Esophagus muscularis mucosa (tissue), 4 donors: ENCODE results near the gene PHACTR3. TPM values are rescaled to one million over a fixed set of nuclear protein-coding genes. Genes with fewer than 3 reads are reported as not detected.

Source experiments
- DNase-seq: peaks from one replicate; pipeline ENCODE4 v3.0.0-alpha.2; 2017; ENCODE audit errors: extremely low spot score
- H3K27ac ChIP-seq, 4 donors: fragments of 200-600 bp; sonication (generic); replicated peaks in 1 of 4; 1 replicate in 3 of 4; 2 replicates in 1 of 4; pipeline ENCODE4 v1.5.1; 2016 to 2019; ENCODE audit warnings: mild to moderate bottlenecking in 1 of 4
- H3K27me3 ChIP-seq, 4 donors: fragments of 200-600 bp; sonication (generic); one replicate each; pipeline versions ENCODE4 v1.5.1 to v1.6.0; 2016 to 2019
- H3K36me3 ChIP-seq, 4 donors: fragments of 200-600 bp; sonication (generic); one replicate each; pipeline ENCODE4 v1.5.1; 2016 to 2019
- H3K4me1 ChIP-seq, 4 donors: fragments of 200-600 bp; sonication (generic); one replicate each; pipeline ENCODE4 v1.5.1; 2016 to 2019
- H3K4me3 ChIP-seq, 4 donors: fragments of 200-600 bp; sonication (generic); 1 replicate in 2 of 4; 2 replicates in 2 of 4; pipeline ENCODE4 v1.5.1; 2016 to 2019; ENCODE audit warnings: mild to moderate bottlenecking in 4 of 4, moderate library complexity in 1 of 4
- H3K9me3 ChIP-seq, 4 donors: fragments of 200-600 bp; sonication (generic); 1 replicate in 3 of 4; 2 replicates in 1 of 4; pipeline ENCODE4 v1.5.1; 2016 to 2019
- EP300 ChIP-seq: sonication (generic); formaldehyde crosslinking; IDR thresholded peaks from one replicate; pipeline ENCODE4 v1.6.1; 2017; ENCODE audit warnings: antibody characterized with exemption
- POLR2A ChIP-seq: fragments of 450-650 bp; IDR thresholded peaks from one replicate; pipeline ENCODE4 v1.6.1; 2017; ENCODE audit warnings: antibody characterized with exemption, moderate library complexity, mild to moderate bottlenecking, low read depth
- POLR2AphosphoS5 ChIP-seq, 2 donors: sonication (generic); formaldehyde crosslinking; IDR thresholded peaks; one replicate each; pipeline ENCODE4 v1.6.1; 2017; ENCODE audit warnings: antibody characterized with exemption in 2 of 2
- WGBS: methylation state at CpG from one replicate; pipeline ENCODE4 v1.1.5; 2018; 5-methylcytosine and 5-hydroxymethylcytosine counted together
- intact Hi-C: fragments of 100-400 bp; cut with DNase I; formaldehyde crosslinking; loops from one replicate; pipeline ENCODE4 v1.15.1; 2023
- total RNA-seq, 4 donors: library from RNA; depleted of rRNA; stranded (reverse); fragments of >200 nt; gene quantifications; one replicate each; pipeline versions ENCODE4 v1.1.0 to v1.2.1, GENCODE V29; 2016
- TF ChIP-seq, protein P1 (sequence below), 3 experiments: fragments of 200-600 bp in 2 of 3; fragments of 450-650 bp in 1 of 3; sonication (generic) in 2 of 3; IDR thresholded peaks; one replicate each; pipeline ENCODE4 v1.5.1; 2017 to 2019; ENCODE audit warnings: antibody characterized with exemption in 3 of 3, mild to moderate bottlenecking in 2 of 3, moderate library complexity in 1 of 3

Gene PHACTR3
- total RNA-seq, 4 donors from 2014 or later = 0.17 to 0.86 (median 0.56) TPM

- intact Hi-C loops = no loop called here
- peak; percentile 84 for DNase-seq
- Histone ChIP-seq H3K36me3 (no peaks in the 10 kb centered on the region), H3K27me3 (peaks cover 0 to 36% (median 0%) of the 10 kb centered on the region in 4 donors), H3K27ac (no peak overlapping the region), H3K4me1 (no peaks in the 10 kb centered on the region), H3K4me3 (no peak overlapping the region), H3K9me3 (peaks cover 0 to 6% (median 1%) of the 10 kb centered on the region in 4 donors)
- 47% methylated on average over 8 of the region's 10 CpGs for WGBS
- TF ChIP-seq POLR2A = no peak
- no peak for TF ChIP-seq EP300
- TF ChIP-seq, protein P1, sequence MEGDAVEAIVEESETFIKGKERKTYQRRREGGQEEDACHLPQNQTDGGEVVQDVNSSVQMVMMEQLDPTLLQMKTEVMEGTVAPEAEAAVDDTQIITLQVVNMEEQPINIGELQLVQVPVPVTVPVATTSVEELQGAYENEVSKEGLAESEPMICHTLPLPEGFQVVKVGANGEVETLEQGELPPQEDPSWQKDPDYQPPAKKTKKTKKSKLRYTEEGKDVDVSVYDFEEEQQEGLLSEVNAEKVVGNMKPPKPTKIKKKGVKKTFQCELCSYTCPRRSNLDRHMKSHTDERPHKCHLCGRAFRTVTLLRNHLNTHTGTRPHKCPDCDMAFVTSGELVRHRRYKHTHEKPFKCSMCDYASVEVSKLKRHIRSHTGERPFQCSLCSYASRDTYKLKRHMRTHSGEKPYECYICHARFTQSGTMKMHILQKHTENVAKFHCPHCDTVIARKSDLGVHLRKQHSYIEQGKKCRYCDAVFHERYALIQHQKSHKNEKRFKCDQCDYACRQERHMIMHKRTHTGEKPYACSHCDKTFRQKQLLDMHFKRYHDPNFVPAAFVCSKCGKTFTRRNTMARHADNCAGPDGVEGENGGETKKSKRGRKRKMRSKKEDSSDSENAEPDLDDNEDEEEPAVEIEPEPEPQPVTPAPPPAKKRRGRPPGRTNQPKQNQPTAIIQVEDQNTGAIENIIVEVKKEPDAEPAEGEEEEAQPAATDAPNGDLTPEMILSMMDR (IDR thresholded peaks at IDR 0.05) = no peak
- no peak for TF ChIP-seq POLR2AphosphoS5 (IDR thresholded peaks at IDR 0.05)
These were observed 182.6 kb downstream of the PHACTR3 start for GRCh38 chr20:59786801-59787537.

- Histone ChIP-seq H3K9me3 (peaks cover 0 to 12% (median 4%) of the 10 kb centered on the region in 4 donors), H3K4me1 (no peaks in the 10 kb centered on the region), H3K27me3 (peaks cover 0 to 41% (median 0%) of the 10 kb centered on the region in 4 donors), H3K27ac (no peak overlapping the region), H3K4me3 (no peak overlapping the region), H3K36me3 (no peaks in the 10 kb centered on the region)
- TF ChIP-seq EP300 (no peak), POLR2A (no peak), POLR2AphosphoS5 (IDR thresholded peaks at IDR 0.05) (no peak)
- TF ChIP-seq, protein P1 (IDR thresholded peaks at IDR 0.05) = no peak
- intact Hi-C loops = no loop called here
- WGBS = 60% methylated on average over 2 of the region's 2 CpGs
- no peak for DNase-seq
These were observed 183.2 kb downstream of the PHACTR3 start for GRCh38 chr20:59787538-59787890.

- DNase-seq = peak; percentile 75
- Histone ChIP-seq H3K27ac (no peak overlapping the region), H3K4me3 (no peak overlapping the region), H3K27me3 (peaks cover 0 to 35% (median 0%) of the 10 kb centered on the region in 4 donors), H3K36me3 (no peaks in the 10 kb centered on the region), H3K9me3 (peaks cover 0 to 18% (median 7%) of the 10 kb centered on the region in 4 donors), H3K4me1 (no peaks in the 10 kb centered on the region)
- WGBS = 63% methylated on average over 8 of the region's 8 CpGs
- no peak for TF ChIP-seq POLR2AphosphoS5 (IDR thresholded peaks at IDR 0.05)
- no peak for TF ChIP-seq POLR2A
- TF ChIP-seq EP300 = no peak
- TF ChIP-seq, protein P1 (IDR thresholded peaks at IDR 0.05) = no peak
- intact Hi-C loops = no loop called here
These were observed 183.9 kb downstream of the PHACTR3 start for GRCh38 chr20:59788196-59788735.

- 67% methylated on average over 7 of the region's 7 CpGs for WGBS
These were observed 184.6 kb downstream of the PHACTR3 start for GRCh38 chr20:59788811-59789397.

More at GRCh38 chr20:59788811-59789397, 184.6 kb downstream of the PHACTR3 start:
- Histone ChIP-seq H3K27ac (no peak overlapping the region), H3K4me3 (no peak overlapping the region), H3K4me1 (no peaks in the 10 kb centered on the region), H3K27me3 (peaks cover 0 to 34% (median 0%) of the 10 kb centered on the region in 4 donors), H3K36me3 (no peaks in the 10 kb centered on the region), H3K9me3 (peaks cover 0 to 18% (median 7%) of the 10 kb centered on the region in 4 donors)
- intact Hi-C loops = no loop called here
- peak; percentile 37 for DNase-seq
- TF ChIP-seq, protein P1 (IDR thresholded peaks at IDR 0.05) = no peak
- no peak for TF ChIP-seq POLR2A
- no peak for TF ChIP-seq POLR2AphosphoS5 (IDR thresholded peaks at IDR 0.05)
- TF ChIP-seq EP300 = no peak
